Aortic smooth muscle cell (primary cell): ENCODE results near the gene FOXI3. TPM values are rescaled to one million over a fixed set of nuclear protein-coding genes. Genes with fewer than 3 reads are reported as not detected.

ENCODE experiments used
- total RNA-seq: library from RNA; depleted of rRNA; stranded (reverse); fragments of >200 nt; gene quantifications from 2 replicates; pipeline ENCODE4 v1.2.3, GENCODE V29; 2014

The FOXI3 gene
- total RNA-seq = not detected in 2 replicates

GRCh38 chr2:88452565-88452905 is at the start of gene FOXI3:
Gene FOXI3, minus strand, starts transcription at chr2:88452693. Its CDS starts 158 bp downstream, at chr2:88452535.

Other genes starting within 250 kb of the FOXI3 start
- gene EIF2AK3, start 174.8 kb upstream of the FOXI3 start, total RNA-seq = 46.1 and 51.9 TPM in 2 replicates
- 5.2 and 5.3 TPM in 2 replicates for gene RPIA, start 239.0 kb upstream of the FOXI3 start, total RNA-seq